GM19372 (cell line): ENCODE data around the gene TMX4.
"Not testable (repeated sequence)": the region's sequence is repeated elsewhere in the genome, so short reads cannot be mapped to it uniquely, and the experiment has no call there.

Experiments
- ATAC-seq: cut with Tn5 transposase; IDR thresholded peaks from one replicate; pipeline ENCODE4 v1.9.1; 2021; ENCODE audit warnings: mild to moderate bottlenecking, low read depth, moderate library complexity; ENCODE audit not compliant: unreplicated experiment

Gene TMX4

DNA sequence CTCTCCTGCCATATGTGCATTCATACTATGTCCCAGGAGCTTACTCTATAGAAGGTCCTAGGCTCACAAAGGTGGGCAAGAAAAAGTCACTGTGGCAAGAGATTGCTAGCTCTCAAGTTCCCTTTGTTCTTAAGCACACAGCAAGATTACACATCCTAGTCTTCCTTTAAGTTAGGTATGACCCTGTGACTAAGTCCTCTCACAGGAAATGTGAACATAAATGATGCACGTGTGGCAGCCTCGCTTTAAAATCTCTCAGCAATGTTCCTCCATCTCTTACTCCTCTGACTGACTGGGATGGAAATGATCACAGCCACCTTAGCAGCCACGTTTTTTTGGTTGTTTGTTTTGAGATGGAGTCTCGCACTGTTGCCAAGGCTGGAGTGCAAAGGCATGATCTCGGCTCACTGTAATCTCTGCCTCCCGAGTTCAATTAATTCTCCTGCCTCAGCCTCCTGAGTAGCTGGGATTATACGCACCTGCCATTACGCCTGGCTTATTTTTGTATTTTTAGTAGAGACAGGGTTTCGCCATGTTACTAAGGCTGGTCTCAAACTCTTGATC, 43.6 kb downstream of the TMX4 start:
- no peak for ATAC-seq

DNA sequence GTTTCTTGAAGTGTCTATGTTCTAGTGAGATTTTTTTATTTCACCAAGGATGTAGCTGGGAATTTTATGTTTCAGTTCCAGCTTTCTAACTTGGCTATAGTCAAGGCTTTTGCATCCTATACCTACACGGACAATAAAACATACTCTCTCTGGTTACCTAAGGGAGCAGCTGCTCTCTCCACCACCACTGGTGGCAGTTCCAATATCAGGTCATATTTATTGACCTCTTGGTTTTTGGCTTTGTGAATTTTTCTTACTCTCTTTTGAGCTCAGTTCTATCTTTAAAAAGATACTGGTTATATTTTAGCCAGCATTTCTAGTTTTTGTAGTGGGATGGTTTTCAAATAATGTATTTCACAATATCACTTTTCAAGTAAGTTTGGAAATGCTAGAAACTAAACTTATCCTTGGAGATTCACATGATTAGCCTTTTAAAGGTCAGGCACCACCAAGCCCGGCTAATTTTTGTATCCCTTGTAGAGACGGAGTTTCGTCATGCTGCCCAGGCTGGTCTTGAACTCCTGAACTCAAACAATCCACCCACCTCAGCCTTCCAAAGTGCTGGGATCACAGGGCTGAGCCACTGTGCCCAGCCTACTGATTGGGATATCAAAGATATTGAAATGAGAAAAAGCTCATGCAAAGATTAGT, 44.7 kb downstream of the TMX4 start:
- ATAC-seq: no peak

- no peak for ATAC-seq
Measured at GRCh38 chr20:7971536-7972280, 47.9 kb downstream of the TMX4 start.

DNA sequence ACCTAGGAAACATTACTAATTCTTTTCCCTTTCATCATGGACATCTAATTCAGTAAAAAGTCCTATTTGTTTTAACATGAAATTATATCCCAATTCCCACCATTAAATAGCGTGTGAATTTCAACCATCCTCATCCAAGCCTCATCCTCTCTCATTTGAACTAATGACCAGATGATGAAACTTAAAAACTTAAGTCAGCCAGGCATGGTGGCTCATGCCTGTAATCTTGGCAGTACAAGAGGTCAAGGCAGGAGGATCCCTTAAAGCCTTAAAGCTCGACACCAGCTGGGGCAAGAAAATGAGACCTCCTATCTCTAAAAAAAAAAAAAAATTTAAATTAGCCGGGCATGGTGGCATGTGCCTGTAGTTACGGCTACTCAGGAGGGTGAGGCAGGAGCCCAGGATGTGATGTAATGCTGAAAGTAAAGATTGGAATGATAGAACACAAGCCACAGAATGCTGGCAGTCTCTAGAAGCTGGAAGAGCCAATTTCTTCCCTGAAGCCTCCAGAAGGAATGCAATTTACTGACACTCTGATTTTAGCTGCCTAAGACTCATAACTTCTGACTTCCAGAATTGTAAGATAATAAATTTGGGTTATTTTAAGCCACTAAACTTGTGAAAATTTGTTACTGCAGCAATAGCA, 52.2 kb downstream of the TMX4 start:
- ATAC-seq: no peak

- ATAC-seq: no peak
Measured at GRCh38 chr20:7966176-7966575, 53.4 kb downstream of the TMX4 start.

GRCh38 chr20:7959484-7959883, 60.1 kb downstream of the TMX4 start:
- no peak for ATAC-seq

GRCh38 chr20:7956561-7956960, 63.0 kb downstream of the TMX4 start:
- not testable (repeated sequence) for ATAC-seq

- ATAC-seq: no peak
Measured at GRCh38 chr20:7950387-7950786, 69.2 kb downstream of the TMX4 start.

DNA sequence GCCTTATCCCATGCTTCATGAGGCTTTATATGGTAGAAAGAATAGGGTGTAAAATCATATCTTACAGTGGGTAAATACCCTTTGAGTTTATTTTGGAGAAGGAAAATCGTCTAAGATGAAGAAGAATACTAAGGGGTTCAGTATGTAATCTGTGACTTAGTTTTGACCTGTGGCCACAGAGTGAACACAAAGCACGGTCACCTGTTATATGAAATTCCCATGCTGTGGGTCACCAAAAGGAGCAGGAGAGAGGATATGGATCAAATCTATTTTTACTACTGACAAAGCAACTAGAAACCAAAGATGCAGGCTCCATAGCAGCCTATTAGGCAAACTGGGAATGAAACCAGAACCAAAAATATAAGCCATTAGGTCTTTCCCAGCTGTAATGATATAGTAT, 75.7 kb downstream of the TMX4 start:
- no peak for ATAC-seq

DNA sequence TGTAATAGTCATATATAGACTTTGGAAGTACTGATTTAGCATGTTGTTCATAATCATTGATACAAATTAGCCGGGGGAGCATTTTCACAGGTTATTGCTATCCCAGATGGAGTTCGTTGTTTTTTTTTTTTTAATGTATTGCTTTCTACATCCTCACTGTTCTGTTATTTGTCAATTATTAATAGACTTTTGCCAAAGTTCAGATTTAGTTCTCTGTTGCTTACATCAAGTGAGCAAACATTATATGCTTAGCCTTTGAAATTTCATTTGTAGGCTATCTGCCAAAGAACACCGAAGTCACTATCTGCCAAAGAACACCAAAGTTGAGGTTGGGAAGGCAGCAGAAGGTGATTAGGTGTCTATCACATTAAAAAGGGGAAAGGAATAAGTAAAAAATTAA, 79.2 kb downstream of the TMX4 start, which contains the start of gene HAO1:
Gene HAO1 (minus strand): TSS at position 118 of the 400 bp plus-strand sequence. CDS start 36 bp downstream, at position 82.
- no peak for ATAC-seq

DNA sequence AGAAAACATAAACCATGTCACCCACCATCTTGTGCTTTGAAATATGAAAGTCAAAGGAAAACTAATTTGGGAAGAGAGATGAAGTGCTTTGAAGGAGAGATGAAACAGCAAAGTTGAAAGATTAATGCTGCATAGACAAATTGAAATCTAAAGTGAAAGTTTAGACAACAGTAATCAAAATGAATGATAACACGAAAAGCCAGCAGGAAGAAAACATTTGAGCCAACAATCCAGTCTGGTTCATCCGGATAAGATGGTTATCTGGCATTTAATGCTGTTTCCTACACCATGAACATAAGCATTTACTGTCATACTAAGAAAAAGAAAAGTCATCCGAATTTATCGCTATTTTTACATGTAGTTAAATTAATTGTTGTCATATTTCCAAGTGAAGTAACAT, 79.9 kb downstream of the TMX4 start:
- no peak for ATAC-seq

DNA sequence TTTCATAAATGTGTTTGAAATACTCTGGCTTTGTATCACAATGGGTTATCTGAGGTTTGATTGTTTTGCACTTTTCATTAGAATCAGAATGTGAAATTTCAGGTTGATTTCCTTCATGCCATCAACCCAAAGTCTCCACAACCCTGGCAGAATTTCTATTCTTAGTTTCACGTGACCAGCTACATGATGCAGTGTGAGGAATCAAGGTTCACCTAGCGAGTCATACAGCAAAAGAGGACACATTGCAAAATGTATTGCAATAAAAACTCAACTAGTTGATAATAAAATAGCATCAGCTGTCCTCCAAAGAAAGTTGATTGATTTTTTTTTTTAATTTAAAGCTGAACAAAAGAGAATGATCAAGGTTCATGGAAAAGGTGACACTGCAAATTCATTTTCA, 81.5 kb downstream of the TMX4 start:
- ATAC-seq: no peak

- no peak for ATAC-seq
Measured at GRCh38 chr20:7937328-7937727, 82.2 kb downstream of the TMX4 start.

GRCh38 chr20:7935027-7935551, 84.5 kb downstream of the TMX4 start:
- peak; percentile 65 for ATAC-seq

DNA sequence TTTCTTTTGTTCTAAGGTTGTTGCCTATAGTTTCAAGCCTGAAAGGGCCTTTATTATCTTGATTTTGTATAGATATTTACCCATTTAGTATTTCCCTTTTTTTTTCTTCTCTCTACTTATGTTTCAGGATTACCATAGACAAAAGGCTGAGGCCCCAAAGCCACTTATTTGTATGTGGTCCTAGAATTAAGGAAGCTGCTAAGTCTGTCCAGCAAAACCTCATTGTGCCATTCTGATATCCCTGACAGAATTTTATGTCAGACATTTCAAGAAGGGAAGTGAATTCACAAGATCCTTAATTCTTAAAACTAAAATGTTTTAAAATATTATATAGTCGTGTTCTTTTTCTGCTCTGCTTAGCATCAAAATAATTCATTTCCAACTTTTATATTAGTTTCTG, 86.2 kb downstream of the TMX4 start:
- no peak for ATAC-seq

DNA sequence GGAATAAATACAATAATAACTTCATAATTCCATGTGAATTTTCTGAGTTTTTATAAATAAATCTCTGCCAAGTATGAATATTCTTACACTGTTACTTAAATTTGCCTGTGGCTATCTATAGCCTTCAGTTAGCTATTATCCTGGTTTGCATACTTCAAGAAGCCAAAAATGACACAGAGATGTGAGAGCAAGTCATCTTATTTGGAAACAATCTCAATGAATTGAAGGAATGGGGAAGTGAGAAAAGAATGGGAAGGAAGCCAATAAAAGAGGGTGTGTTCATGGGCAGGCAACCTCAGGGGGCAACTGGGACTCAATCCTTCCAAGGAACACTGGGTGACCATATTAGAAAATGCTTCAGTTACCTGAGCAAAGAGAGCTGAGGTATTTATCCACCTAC, 89.2 kb downstream of the TMX4 start:
- ATAC-seq: no peak
